Endothelial cell of umbilical vein (primary cell): ENCODE results near the gene PPP4C. TPM values are rescaled to one million over a fixed set of nuclear protein-coding genes. Genes with fewer than 3 reads are reported as not detected.

ENCODE experiments used
- BruUV-seq: library from RNA; stranded (reverse); fragments of 400-500 nt; replicated peaks from 2 replicates; lab custom pipeline; 2021; lab: Mats Ljungman, UMichigan
- CTCF ChIA-PET: fragments of 300-600, 350-600 bp; sonication (Branson Sonifier 250); formaldehyde crosslinking; loops from one replicate; lab custom pipeline; 2021; ENCODE audit warnings: antibody characterized with exemption, inconsistent platforms; lab: Charles Lee
- POLR2A ChIA-PET: fragments of 300-600, 350-600 bp; sonication (Branson Sonifier 250); formaldehyde crosslinking; loops from one replicate; lab custom pipeline; 2021; ENCODE audit warnings: antibody characterized with exemption, inconsistent platforms; lab: Charles Lee
- DNase-seq: peaks from one replicate; pipeline ENCODE4 v3.0.0-alpha.2; 2011; ENCODE audit warnings: low read depth, low spot score
- FAIRE-seq: peaks from 2 replicates; lab custom pipeline; 2011; peaks lifted over from hg19 to GRCh38; lab: Jason Lieb, UNC
- H2AFZ ChIP-seq: 2 replicates; pipeline ENCODE4 v1.6.0; 2012; ENCODE audit warnings: low read depth, low read length, control low read depth, inconsistent platforms
- H3K27ac ChIP-seq: 2 replicates; pipeline ENCODE4 v1.5.1; 2011; ENCODE audit warnings: low read depth, mild to moderate bottlenecking, control low read depth, low read length, moderate library complexity; ENCODE audit not compliant: insufficient read depth
- H3K27me3 ChIP-seq, 2 experiments: 2 replicates each; pipeline versions ENCODE4 v1.6.0 to v1.6.1; 2011; ENCODE audit warnings: low read length in 2 of 2, mixed read lengths in 1 of 2; ENCODE audit not compliant: control insufficient read depth in 2 of 2, insufficient read depth in 2 of 2
- H3K36me3 ChIP-seq, 2 experiments: 2 replicates in 1 of 2; 3 replicates in 1 of 2; pipeline ENCODE4 v1.5.1; 2011; ENCODE audit warnings: low read length in 2 of 2, mild to moderate bottlenecking in 1 of 2, moderate library complexity in 1 of 2; ENCODE audit not compliant: control insufficient read depth in 2 of 2, insufficient read depth in 2 of 2; ENCODE audit errors: extremely low read depth in 1 of 2
- H3K4me1 ChIP-seq: 3 replicates; pipeline ENCODE4 v1.5.1; 2011; ENCODE audit warnings: mild to moderate bottlenecking, low read length; ENCODE audit not compliant: control insufficient read depth, insufficient read depth; ENCODE audit errors: extremely low read depth
- H3K4me2 ChIP-seq: 2 replicates; pipeline ENCODE4 v1.6.1; 2011; ENCODE audit warnings: low read length, control low read depth, mixed read lengths; ENCODE audit not compliant: insufficient read depth
- H3K4me3 ChIP-seq, 3 experiments: fragments of 200-600 bp in 1 of 3; sonication (generic), shearing (Covaris generic) in 1 of 3; replicated peaks in 1 of 3; 2 replicates each; pipeline ENCODE4 v1.5.1; 2011 to 2016; ENCODE audit warnings: control low read depth in 3 of 3, low read length in 3 of 3, mild to moderate bottlenecking in 2 of 3, inconsistent platforms in 1 of 3, low read depth in 1 of 3, moderate library complexity in 1 of 3; ENCODE audit not compliant: insufficient read depth in 1 of 3
- H3K79me2 ChIP-seq: 2 replicates; pipeline ENCODE4 v1.6.0; 2012; ENCODE audit warnings: low read length, inconsistent platforms; ENCODE audit not compliant: control insufficient read depth, insufficient read depth
- H3K9ac ChIP-seq: replicated peaks from 2 replicates; pipeline ENCODE3; 2011; ENCODE audit warnings: low read length, control low read depth; ENCODE audit not compliant: insufficient read depth; ENCODE audit errors: extremely low read depth
- H3K9me1 ChIP-seq: replicated peaks from 3 replicates; pipeline ENCODE4 v1.6.0; 2011; ENCODE audit warnings: mild to moderate bottlenecking, low read length; ENCODE audit not compliant: control insufficient read depth, insufficient read depth; ENCODE audit errors: extremely low read depth
- H3K9me3 ChIP-seq: replicated peaks from 2 replicates; pipeline ENCODE4 v1.5.1; 2012; ENCODE audit warnings: low read length, inconsistent platforms; ENCODE audit not compliant: control insufficient read depth, insufficient read depth
- H4K20me1 ChIP-seq: replicated peaks from 2 replicates; pipeline ENCODE3; 2011; ENCODE audit warnings: mild to moderate bottlenecking, low read length; ENCODE audit not compliant: control insufficient read depth, insufficient read depth; ENCODE audit errors: extremely low read depth
- EZH2 ChIP-seq: IDR thresholded peaks from 2 replicates; pipeline ENCODE4 v1.6.1; 2012; ENCODE audit warnings: borderline replicate concordance, low read depth, mild to moderate bottlenecking, moderate library complexity, low read length, inconsistent platforms; ENCODE audit not compliant: severe bottlenecking
- FOS ChIP-seq: IDR thresholded peaks from 2 replicates; pipeline ENCODE4 v1.6.1; 2011; ENCODE audit warnings: mild to moderate bottlenecking, low read length, moderate library complexity, borderline replicate concordance; ENCODE audit not compliant: insufficient read depth
- dilution Hi-C: fragments of 300-500 bp; cut with MboI; formaldehyde crosslinking; loops from one replicate; pipeline ENCODE4 v1.15.0; 2019; ENCODE audit warnings: low sequenced_read_pairs; ENCODE audit not compliant: extremely low pct_ligation_motif_present
- intact Hi-C: fragments of 100-400 bp; cut with micrococcal nuclease; formaldehyde crosslinking; loops from one replicate; pipeline ENCODE4 v1.10.0; 2022
- polyA plus RNA-seq, 4 experiments: library from polyadenylated mRNA; depleted of rRNA in 3 of 4; stranded (reverse) in 3 of 4; unstranded in 1 of 4; fragments of >200 nt; gene quantifications; 2 replicates each; pipeline versions ENCODE4 v1.2.1 to v1.2.3, GENCODE V29; 2011 to 2012; ENCODE audit warnings: missing spikeins in 1 of 4
- total RNA-seq: library from RNA; stranded (reverse); gene quantifications from 2 replicates; pipeline ENCODE4 v1.2.3, GENCODE V29; 2021
- TF ChIP-seq, protein P1 (sequence below), 2 donors: IDR thresholded peaks; 1 replicate in 1 of 2; 2 replicates in 1 of 2; pipeline ENCODE4 v1.5.1; 2011; ENCODE audit warnings: low read length in 2 of 2, mild to moderate bottlenecking in 2 of 2, moderate library complexity in 2 of 2, control low read depth in 1 of 2, inconsistent platforms in 1 of 2, low read depth in 1 of 2; ENCODE audit not compliant: insufficient read depth in 1 of 2; ENCODE audit errors: extremely low read depth in 1 of 2

PPP4C gene
- total and polyA plus RNA-seq, 2 donors (not counting 3 experiments of a cell fraction or from before 2014, with no cell fraction given), result 167 to 327 TPM

DNA sequence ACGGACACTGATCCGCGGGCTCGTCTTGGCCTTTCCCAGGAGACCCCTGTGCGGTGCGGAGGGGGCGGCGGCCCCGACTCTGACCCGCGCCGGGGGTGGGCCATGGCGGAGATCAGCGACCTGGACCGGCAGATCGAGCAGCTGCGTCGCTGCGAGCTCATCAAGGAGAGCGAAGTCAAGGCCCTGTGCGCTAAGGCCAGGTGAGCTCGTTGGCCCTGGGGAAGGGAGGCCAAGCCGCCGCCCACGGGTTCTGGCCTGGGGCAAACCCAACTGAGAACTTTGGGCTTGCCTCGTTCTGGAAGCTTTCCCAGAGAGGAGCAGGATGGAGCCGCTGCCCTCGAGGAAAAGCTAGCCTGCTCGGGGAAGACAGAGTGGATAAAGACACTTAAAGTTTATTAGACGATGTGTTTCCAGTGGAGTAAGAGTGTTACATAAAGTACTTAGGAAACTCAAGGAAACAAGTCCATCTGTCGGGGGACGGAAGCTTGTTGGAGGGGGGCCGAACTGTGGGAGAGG is 540 bp downstream of the PPP4C start:
- peak; percentile 63 for FAIRE-seq
- TF ChIP-seq, protein P1, sequence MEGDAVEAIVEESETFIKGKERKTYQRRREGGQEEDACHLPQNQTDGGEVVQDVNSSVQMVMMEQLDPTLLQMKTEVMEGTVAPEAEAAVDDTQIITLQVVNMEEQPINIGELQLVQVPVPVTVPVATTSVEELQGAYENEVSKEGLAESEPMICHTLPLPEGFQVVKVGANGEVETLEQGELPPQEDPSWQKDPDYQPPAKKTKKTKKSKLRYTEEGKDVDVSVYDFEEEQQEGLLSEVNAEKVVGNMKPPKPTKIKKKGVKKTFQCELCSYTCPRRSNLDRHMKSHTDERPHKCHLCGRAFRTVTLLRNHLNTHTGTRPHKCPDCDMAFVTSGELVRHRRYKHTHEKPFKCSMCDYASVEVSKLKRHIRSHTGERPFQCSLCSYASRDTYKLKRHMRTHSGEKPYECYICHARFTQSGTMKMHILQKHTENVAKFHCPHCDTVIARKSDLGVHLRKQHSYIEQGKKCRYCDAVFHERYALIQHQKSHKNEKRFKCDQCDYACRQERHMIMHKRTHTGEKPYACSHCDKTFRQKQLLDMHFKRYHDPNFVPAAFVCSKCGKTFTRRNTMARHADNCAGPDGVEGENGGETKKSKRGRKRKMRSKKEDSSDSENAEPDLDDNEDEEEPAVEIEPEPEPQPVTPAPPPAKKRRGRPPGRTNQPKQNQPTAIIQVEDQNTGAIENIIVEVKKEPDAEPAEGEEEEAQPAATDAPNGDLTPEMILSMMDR (IDR thresholded peaks at IDR 0.05; ENCODE audit: extremely low read depth in 1 of 2, insufficient read depth in 1 of 2, low read depth in 1 of 2, low read length in 2 of 2), result no peak
- TF ChIP-seq EZH2, result no peak
- no peaks in the 10 kb centered on the region for H4K20me1 ChIP-seq
- peaks cover 24% of the 10 kb centered on the region for H3K4me1 ChIP-seq
- POLR2A ChIA-PET, result interaction anchor here (0.9 to 2.9 kb wide), 3 partner anchors 11 to 16 kb away, joined by 3 to 14 read pairs (median 4); partner anchors contain the start of gene ALDOA
- CTCF ChIA-PET, result interaction anchor here (0.6 to 3.2 kb wide), 8 partner anchors 11 to 433 kb away, joined by 3 to 33 read pairs (median 4); partner anchors contain the start of genes ALDOA and TBX6
- peak; percentile 31 for DNase-seq
- H3K27me3 ChIP-seq, result no peaks in the 10 kb centered on the region
- no peak overlapping the region for H2AFZ ChIP-seq
- peak overlapping the region; percentile 81 for H3K27ac ChIP-seq
- dilution Hi-C loops, result no loop called here
- peak overlapping the region; percentile 90 for H3K4me2 ChIP-seq
- peak overlapping the region; percentile 58 to 78 (median 76) for H3K4me3 ChIP-seq
- peaks cover 48% of the 10 kb centered on the region for H3K79me2 ChIP-seq
- H3K9me1 ChIP-seq, result no peaks in the 10 kb centered on the region
- peak overlapping the region; percentile 88 for H3K9ac ChIP-seq
- H3K36me3 ChIP-seq, result peaks cover 13 to 30% of the 10 kb centered on the region in 2 experiments
- intact Hi-C loops, result loop anchor here (2.0 kb wide), 1 partner anchor 14 kb away; the partner anchor contains the start of gene TBX6
- H3K9me3 ChIP-seq, result no peaks in the 10 kb centered on the region
- no TSS peak for BruUV-seq

DNA sequence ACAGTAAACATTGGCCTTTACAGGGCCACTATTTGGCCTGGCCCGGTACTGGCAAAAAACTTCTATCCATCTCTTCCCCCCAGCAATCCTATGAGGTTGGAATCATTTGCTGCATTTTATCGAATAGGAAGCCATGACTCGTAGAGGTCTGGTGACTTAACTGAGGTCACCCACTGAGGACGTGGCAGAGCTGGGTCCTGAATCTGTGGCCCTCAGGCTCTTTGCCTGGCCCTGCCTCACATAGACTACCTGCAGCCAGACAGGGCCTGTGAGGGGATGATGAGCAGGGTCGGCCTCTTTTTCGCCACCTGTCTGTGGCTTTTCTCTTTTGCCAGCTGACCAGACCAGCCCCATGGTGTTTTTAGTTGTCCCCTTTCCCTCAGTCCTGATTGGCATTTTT is 1.9 kb downstream of the PPP4C start:
- H2AFZ ChIP-seq, result no peak overlapping the region
- no TSS peak for BruUV-seq
- H3K9me3 ChIP-seq, result no peaks in the 10 kb centered on the region
- POLR2A ChIA-PET, result interaction anchor here (1.9 kb wide), 1 partner anchor 15 kb away, joined by 4 read pairs; no protein-coding TSS in a partner anchor
- no peak for TF ChIP-seq FOS
- no peaks in the 10 kb centered on the region for H4K20me1 ChIP-seq
- no peak for FAIRE-seq
- peak overlapping the region; percentile 88 for H3K9ac ChIP-seq
- peaks cover 9 to 27% of the 10 kb centered on the region in 2 experiments for H3K36me3 ChIP-seq
- H3K4me3 ChIP-seq, result peak overlapping the region in 1 of 3 experiments; percentile 78
- H3K79me2 ChIP-seq, result peaks cover 48% of the 10 kb centered on the region
- peak overlapping the region; percentile 90 for H3K4me2 ChIP-seq
- peaks cover 24% of the 10 kb centered on the region for H3K4me1 ChIP-seq
- intact Hi-C loops, result loop anchor here (2.0 kb wide), 1 partner anchor 13 kb away; the partner anchor contains the start of gene TBX6
- CTCF ChIA-PET, result interaction anchor here (1.2 to 3.5 kb wide), 3 partner anchors 11 to 14 kb away, joined by 4 to 23 read pairs (median 8); partner anchors contain the start of genes ALDOA and TBX6
- no peak for DNase-seq
- H3K9me1 ChIP-seq, result no peaks in the 10 kb centered on the region
- dilution Hi-C loops, result no loop called here
- H3K27me3 ChIP-seq, result no peaks in the 10 kb centered on the region
- peak overlapping the region; percentile 81 for H3K27ac ChIP-seq
